ENCODE results near the gene CEP162. TPM values are rescaled to one million over a fixed set of nuclear protein-coding genes. Genes with fewer than 3 reads are reported as not detected.

Gene CEP162
- total RNA-seq, 1 experiment from 2014 or later: 2.4 TPM

- TF ChIP-seq CTCF (IDR thresholded peaks at IDR 0.05; ENCODE audit: unreplicated experiment): no peak
- peak; percentile 34 for DNase-seq (ENCODE audit: unreplicated experiment)
- Mint-ChIP-seq H3K4me3 (ENCODE audit: unreplicated experiment) (no peak overlapping the region), H3K27me3 (ENCODE audit: insufficient read depth, unreplicated experiment) (no peaks in the 10 kb centered on the region), H3K27ac (ENCODE audit: low read depth, unreplicated experiment) (no peak overlapping the region), H3K36me3 (ENCODE audit: insufficient read depth, unreplicated experiment) (no peaks in the 10 kb centered on the region), H3K9me3 (ENCODE audit: unreplicated experiment) (no peaks in the 10 kb centered on the region), H3K4me1 (ENCODE audit: insufficient read depth, unreplicated experiment) (no peaks in the 10 kb centered on the region)
- no TSS peak for BruUV-seq (replicated peaks)
- intact Hi-C loops (cut with micrococcal nuclease): no loop called here
- ChIA-PET POLR2A (interaction anchor here (0.6 to 1.1 kb wide), 2 partner anchors 17 to 307 kb away, joined by 3 read pairs; no protein-coding TSS in a partner anchor), CTCF (no interaction called here)
Observed at GRCh38 chr6:84074988-84075781, 152.3 kb downstream of the CEP162 start.

Other genes with a start within 250 kb of the CEP162 start
- gene MRAP2, start 193.9 kb downstream of the CEP162 start, total RNA-seq (2022): 0.15 and 0.33 TPM in 2 replicates

All from MCF 10A (cell line).